OCI-LY3 (cell line): Measurements from ENCODE around the gene POLA2.

Source experiments
- CTCF ChIP-seq: fragments of 200-600, 300-600 bp; sonication (generic); IDR thresholded peaks from 2 replicates; pipeline ENCODE4 v1.5.1; 2014; ENCODE audit warnings: antibody characterized with exemption, low read length, low read depth
- EZH2phosphoT487 ChIP-seq: fragments of 200-600 bp; shearing (Covaris generic); IDR thresholded peaks from 2 replicates; pipeline ENCODE4 v1.6.1; 2018; ENCODE audit warnings: antibody characterized with exemption, mixed run types, low read depth

- TF ChIP-seq CTCF (no peak), EZH2phosphoT487 (no peak)
These were observed 24.9 kb downstream of the POLA2 start for GRCh38 chr11:65286686-65287085.
